PC-9 (cell line): Measurements from ENCODE around the gene MICAL3.

Experiments
- EZH2 ChIP-seq: fragments of 200-600 bp; sonication (generic); IDR thresholded peaks from 2 replicates; pipeline ENCODE4 v1.8.0; 2017; ENCODE audit warnings: antibody characterized with exemption, low read depth
- TF ChIP-seq, protein P1 (sequence below): fragments of 200-600 bp; sonication (generic); conservative IDR thresholded peaks from 2 replicates; pipeline ENCODE4 v1.6.1; 2017; ENCODE audit warnings: mixed run types, antibody characterized with exemption, mild to moderate bottlenecking, moderate library complexity

- TF ChIP-seq, protein P1, sequence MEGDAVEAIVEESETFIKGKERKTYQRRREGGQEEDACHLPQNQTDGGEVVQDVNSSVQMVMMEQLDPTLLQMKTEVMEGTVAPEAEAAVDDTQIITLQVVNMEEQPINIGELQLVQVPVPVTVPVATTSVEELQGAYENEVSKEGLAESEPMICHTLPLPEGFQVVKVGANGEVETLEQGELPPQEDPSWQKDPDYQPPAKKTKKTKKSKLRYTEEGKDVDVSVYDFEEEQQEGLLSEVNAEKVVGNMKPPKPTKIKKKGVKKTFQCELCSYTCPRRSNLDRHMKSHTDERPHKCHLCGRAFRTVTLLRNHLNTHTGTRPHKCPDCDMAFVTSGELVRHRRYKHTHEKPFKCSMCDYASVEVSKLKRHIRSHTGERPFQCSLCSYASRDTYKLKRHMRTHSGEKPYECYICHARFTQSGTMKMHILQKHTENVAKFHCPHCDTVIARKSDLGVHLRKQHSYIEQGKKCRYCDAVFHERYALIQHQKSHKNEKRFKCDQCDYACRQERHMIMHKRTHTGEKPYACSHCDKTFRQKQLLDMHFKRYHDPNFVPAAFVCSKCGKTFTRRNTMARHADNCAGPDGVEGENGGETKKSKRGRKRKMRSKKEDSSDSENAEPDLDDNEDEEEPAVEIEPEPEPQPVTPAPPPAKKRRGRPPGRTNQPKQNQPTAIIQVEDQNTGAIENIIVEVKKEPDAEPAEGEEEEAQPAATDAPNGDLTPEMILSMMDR = no peak
- no peak for TF ChIP-seq EZH2
These were observed 62.2 kb downstream of the MICAL3 start for GRCh38 chr22:17962168-17962567.
